Lower leg skin (tissue), 3 donors: Measurements from ENCODE around the gene ABCA13.

Experiments used
- CTCF ChIP-seq, 3 donors: fragments of 450-650 bp; IDR thresholded peaks; one replicate each; pipeline ENCODE4 v1.5.1; 2016; ENCODE audit warnings: antibody characterized with exemption in 3 of 3, mild to moderate bottlenecking in 3 of 3, moderate library complexity in 2 of 3
- POLR2A ChIP-seq, 2 donors: fragments of 450-650 bp; IDR thresholded peaks; one replicate each; pipeline ENCODE4 v1.6.1; 2016 to 2017; ENCODE audit warnings: antibody characterized with exemption in 2 of 2, mild to moderate bottlenecking in 1 of 2, moderate library complexity in 1 of 2

- TF ChIP-seq CTCF (IDR thresholded peaks at IDR 0.05) (no peak), POLR2A (IDR thresholded peaks at IDR 0.05) (no peak)
Measured at GRCh38 chr7:48381571-48381970, 210.3 kb downstream of the ABCA13 start.
